Neuron (in vitro differentiated cells): ENCODE results near the gene PEX5L.
"Not testable (repeated sequence)": the region's sequence is repeated elsewhere in the genome, so short reads cannot be mapped to it uniquely, and the experiment has no call there.

Experiments
- H2AFZ ChIP-seq: one replicate; pipeline ENCODE4 v1.6.1; 2013; ENCODE audit warnings: low read depth, mild to moderate bottlenecking, inconsistent platforms, low read length, moderate library complexity
- H3K27me3 ChIP-seq: one replicate; pipeline ENCODE4 v1.6.1; 2013; ENCODE audit warnings: low read length; ENCODE audit not compliant: insufficient read depth
- H3K36me3 ChIP-seq: one replicate; pipeline ENCODE4 v1.6.1; 2013; ENCODE audit warnings: low read length; ENCODE audit not compliant: insufficient read depth
- H3K4me1 ChIP-seq: one replicate; pipeline ENCODE4 v1.6.1; 2013; ENCODE audit warnings: low read length; ENCODE audit not compliant: insufficient read depth
- H3K4me3 ChIP-seq: 2 replicates; pipeline ENCODE4 v1.5.1; 2013; ENCODE audit warnings: mild to moderate bottlenecking, low read length, moderate library complexity
- H3K9me3 ChIP-seq: one replicate; pipeline ENCODE4 v1.6.1; 2013; ENCODE audit warnings: low read length

Gene PEX5L

GRCh38 chr3:179794355-179794754 lies 242.4 kb downstream of the PEX5L start:
- Histone ChIP-seq H3K27me3 (no peaks in the 10 kb centered on the region), H3K36me3 (peaks cover 3% of the 10 kb centered on the region)

GRCh38 chr3:179791793-179792192 lies 244.9 kb downstream of the PEX5L start:
- no peaks in the 10 kb centered on the region for H3K4me1 ChIP-seq
- peaks cover 4% of the 10 kb centered on the region for H3K36me3 ChIP-seq
- no peak overlapping the region for H3K4me3 ChIP-seq
- no peaks in the 10 kb centered on the region for H3K27me3 ChIP-seq
- no peak overlapping the region for H2AFZ ChIP-seq
- H3K9me3 ChIP-seq = peaks cover 4% of the 10 kb centered on the region

More at GRCh38 chr3:179794355-179794754, 242.4 kb downstream of the PEX5L start:
- H3K9me3 ChIP-seq = peaks cover 3% of the 10 kb centered on the region
- H3K4me3 ChIP-seq = no peak overlapping the region
- H2AFZ ChIP-seq = no peak overlapping the region
- peaks cover under 1% of the 10 kb centered on the region for H3K4me1 ChIP-seq

- Histone ChIP-seq H3K27me3 (no peaks in the 10 kb centered on the region), H2AFZ (no peak overlapping the region), H3K36me3 (peaks cover 15% of the 10 kb centered on the region), H3K9me3 (peaks cover 4% of the 10 kb centered on the region), H3K4me1 (no peaks in the 10 kb centered on the region), H3K4me3 (no peak overlapping the region)
These were observed 247.7 kb downstream of the PEX5L start for GRCh38 chr3:179788996-179789395.

- not testable (repeated sequence) for H3K4me3 ChIP-seq, H2AFZ ChIP-seq, H3K4me1 ChIP-seq, H3K27me3 ChIP-seq, H3K9me3 ChIP-seq
- H3K36me3 ChIP-seq = peaks cover 34% of the 10 kb centered on the region
These were observed 253.9 kb downstream of the PEX5L start for GRCh38 chr3:179782841-179783240.

- H3K36me3 ChIP-seq = peaks cover 18% of the 10 kb centered on the region
- H3K27me3 ChIP-seq = no peaks in the 10 kb centered on the region
- no peaks in the 10 kb centered on the region for H3K4me1 ChIP-seq
- H3K4me3 ChIP-seq = no peak overlapping the region
- peaks cover 8% of the 10 kb centered on the region for H3K9me3 ChIP-seq
- no peak overlapping the region for H2AFZ ChIP-seq
These were observed 261.2 kb downstream of the PEX5L start for GRCh38 chr3:179775416-179776122.

GRCh38 chr3:179772297-179772696 lies 264.4 kb downstream of the PEX5L start:
- Histone ChIP-seq H3K36me3 (peaks cover 26% of the 10 kb centered on the region), H3K4me3 (no peak overlapping the region), H3K27me3 (no peaks in the 10 kb centered on the region), H3K9me3 (peaks cover 6% of the 10 kb centered on the region), H3K4me1 (no peaks in the 10 kb centered on the region), H2AFZ (no peak overlapping the region)

- Histone ChIP-seq H3K36me3 (peaks cover 29% of the 10 kb centered on the region), H2AFZ (no peak overlapping the region), H3K9me3 (peaks cover 6% of the 10 kb centered on the region)
These were observed 264.9 kb downstream of the PEX5L start for GRCh38 chr3:179771797-179772196.

GRCh38 chr3:179769411-179770247 lies 267.1 kb downstream of the PEX5L start:
- H2AFZ ChIP-seq = no peak overlapping the region
- peaks cover 45% of the 10 kb centered on the region for H3K36me3 ChIP-seq
- no peak overlapping the region for H3K4me3 ChIP-seq
- peaks cover 3% of the 10 kb centered on the region for H3K9me3 ChIP-seq
- H3K4me1 ChIP-seq = no peaks in the 10 kb centered on the region
- H3K27me3 ChIP-seq = no peaks in the 10 kb centered on the region

More at GRCh38 chr3:179771797-179772196, 264.9 kb downstream of the PEX5L start:
- H3K4me3 ChIP-seq = no peak overlapping the region
- no peaks in the 10 kb centered on the region for H3K4me1 ChIP-seq
- no peaks in the 10 kb centered on the region for H3K27me3 ChIP-seq

- Histone ChIP-seq H3K4me3 (no peak overlapping the region), H3K9me3 (no peaks in the 10 kb centered on the region), H3K27me3 (no peaks in the 10 kb centered on the region), H3K36me3 (peaks cover 43% of the 10 kb centered on the region), H3K4me1 (no peaks in the 10 kb centered on the region), H2AFZ (no peak overlapping the region)
These were observed 268.7 kb downstream of the PEX5L start for GRCh38 chr3:179768080-179768479.

GRCh38 chr3:179766416-179767133 lies 270.2 kb downstream of the PEX5L start:
- no peaks in the 10 kb centered on the region for H3K27me3 ChIP-seq
- no peaks in the 10 kb centered on the region for H3K4me1 ChIP-seq
- no peak overlapping the region for H3K4me3 ChIP-seq
- no peak overlapping the region for H2AFZ ChIP-seq
- H3K36me3 ChIP-seq = peaks cover 48% of the 10 kb centered on the region
- no peaks in the 10 kb centered on the region for H3K9me3 ChIP-seq

GRCh38 chr3:179765396-179765795 lies 271.3 kb downstream of the PEX5L start:
- no peaks in the 10 kb centered on the region for H3K27me3 ChIP-seq
- peaks cover 51% of the 10 kb centered on the region for H3K36me3 ChIP-seq

GRCh38 chr3:179760944-179761343 lies 275.8 kb downstream of the PEX5L start:
- H3K4me3 ChIP-seq = no peak overlapping the region
- H3K4me1 ChIP-seq = no peaks in the 10 kb centered on the region
- H2AFZ ChIP-seq = no peak overlapping the region
- no peaks in the 10 kb centered on the region for H3K27me3 ChIP-seq
- peaks cover 6% of the 10 kb centered on the region for H3K9me3 ChIP-seq
- H3K36me3 ChIP-seq = peaks cover 47% of the 10 kb centered on the region

More at GRCh38 chr3:179765396-179765795, 271.3 kb downstream of the PEX5L start:
- H3K9me3 ChIP-seq = peaks cover 3% of the 10 kb centered on the region
- no peak overlapping the region for H3K4me3 ChIP-seq
- H3K4me1 ChIP-seq = no peaks in the 10 kb centered on the region
- H2AFZ ChIP-seq = no peak overlapping the region
